Rectal smooth muscle tissue (tissue), 1 donor: Measurements from ENCODE around the gene HOXC10.
A peak's percentile ranks its signal among the peaks of the same experiment; 100 is the strongest.

Source experiments
- H3K27ac ChIP-seq: one replicate; pipeline ENCODE4 v1.7.0; 2013; ENCODE audit warnings: low read depth, low read length, inconsistent platforms
- H3K27me3 ChIP-seq: one replicate; pipeline ENCODE4 v1.7.0; 2013; ENCODE audit warnings: low read length; ENCODE audit not compliant: control insufficient read depth, insufficient read depth
- H3K36me3 ChIP-seq: one replicate; pipeline ENCODE4 v1.7.0; 2013; ENCODE audit warnings: low read length; ENCODE audit not compliant: control insufficient read depth, insufficient read depth
- H3K4me1 ChIP-seq: one replicate; pipeline ENCODE4 v1.7.0; 2013; ENCODE audit warnings: low read length; ENCODE audit not compliant: control insufficient read depth, insufficient read depth
- H3K4me3 ChIP-seq: one replicate; pipeline ENCODE4 v1.7.0; 2013; ENCODE audit warnings: low read length
- H3K9ac ChIP-seq: one replicate; pipeline ENCODE4 v1.7.0; 2013; ENCODE audit warnings: low read length

Gene HOXC10

GRCh38 chr12:53996240-53997203 is 11.6 kb downstream of the HOXC10 start:
- Histone ChIP-seq H3K4me1 (no peaks in the 10 kb centered on the region), H3K27ac (no peak overlapping the region), H3K4me3 (peak overlapping the region; percentile 60), H3K36me3 (no peaks in the 10 kb centered on the region), H3K9ac (no peak overlapping the region), H3K27me3 (peaks cover 84% of the 10 kb centered on the region)

DNA sequence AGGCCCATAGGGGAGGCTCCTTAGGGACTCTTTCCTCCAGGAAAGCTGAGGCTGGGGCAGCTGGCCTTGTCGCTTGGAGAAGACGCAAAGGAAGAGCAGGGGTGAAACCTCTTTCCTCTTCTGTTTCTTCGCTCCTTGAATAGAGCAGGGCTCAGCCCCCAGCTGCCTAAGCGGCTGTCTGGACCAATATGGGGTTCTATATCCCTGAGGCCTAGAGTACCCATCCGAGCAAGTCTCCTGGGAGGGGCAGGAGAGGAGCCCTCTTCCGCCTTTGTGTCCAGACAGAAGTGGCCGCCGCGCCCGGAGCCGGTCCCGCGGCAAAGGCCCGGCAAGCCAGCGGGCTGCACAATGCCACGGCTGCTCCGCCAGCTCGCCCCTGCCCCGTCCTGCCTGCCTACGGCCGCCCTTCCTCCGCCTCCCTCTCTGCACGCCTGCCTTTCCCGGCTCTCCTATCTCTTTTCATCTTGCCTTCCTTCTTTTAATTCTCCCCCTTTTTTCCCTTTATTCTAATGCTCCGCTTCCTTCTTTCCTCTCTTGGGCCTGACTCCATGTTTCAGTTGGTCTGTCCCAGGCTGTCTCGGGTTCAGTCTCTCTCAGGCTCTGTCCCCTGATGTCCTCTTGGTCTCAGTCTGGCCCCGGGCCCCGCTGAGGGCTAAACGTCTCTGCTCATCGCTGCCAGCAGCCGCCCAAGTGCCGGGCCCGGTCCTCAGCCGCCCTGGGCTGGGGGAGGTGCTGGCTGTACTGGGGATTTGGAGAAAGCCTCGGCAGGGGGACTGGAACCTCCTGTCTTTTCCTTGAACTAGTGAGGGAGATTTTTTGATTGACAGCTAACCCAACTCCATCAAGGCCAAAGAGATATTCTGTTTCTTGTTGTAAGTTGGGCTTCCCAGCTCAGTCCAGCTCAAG is 12.5 kb downstream of the HOXC10 start:
- Histone ChIP-seq H3K27me3 (peaks cover 82% of the 10 kb centered on the region), H3K9ac (no peak overlapping the region), H3K4me1 (no peaks in the 10 kb centered on the region), H3K4me3 (no peak overlapping the region), H3K36me3 (no peaks in the 10 kb centered on the region), H3K27ac (no peak overlapping the region)

DNA sequence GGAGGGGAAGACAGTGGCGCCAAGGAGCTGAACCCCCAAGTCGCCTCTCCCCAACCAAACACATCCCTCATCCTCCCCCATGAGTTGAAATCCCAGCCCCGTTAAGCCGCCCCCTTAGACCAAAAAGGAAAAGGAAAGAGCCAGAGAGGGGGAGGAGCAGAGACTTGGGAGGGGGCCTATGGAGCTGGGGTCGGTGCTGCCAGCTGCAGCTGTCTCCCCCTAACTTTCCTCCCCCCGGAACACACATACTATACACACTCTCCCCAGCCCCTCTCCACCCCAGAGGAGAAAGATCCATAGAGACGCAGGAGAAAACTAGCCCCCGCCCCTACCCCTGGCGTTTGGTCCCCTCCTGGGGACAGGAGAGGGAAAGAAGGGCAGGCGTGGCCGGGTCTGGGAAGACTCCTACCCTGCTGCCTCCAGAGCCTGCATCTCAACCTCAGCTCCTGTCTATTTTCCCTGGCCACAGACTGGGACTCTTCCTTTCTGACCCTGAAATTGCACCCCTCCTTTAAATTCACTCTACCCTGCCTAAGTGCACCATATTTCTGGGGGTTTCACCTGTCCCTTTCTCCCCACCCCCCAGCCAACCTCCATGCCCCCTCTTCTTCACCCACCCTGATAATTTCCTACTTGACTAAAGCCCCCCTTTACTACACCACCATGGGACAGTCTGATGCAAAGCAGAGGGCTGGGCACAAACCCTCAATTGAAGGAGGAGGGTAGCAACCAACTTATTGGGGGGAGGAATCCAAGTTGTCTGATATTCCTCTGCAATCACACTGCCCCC is 13.4 kb downstream of the HOXC10 start:
- Histone ChIP-seq H3K9ac (no peak overlapping the region), H3K36me3 (no peaks in the 10 kb centered on the region), H3K4me3 (no peak overlapping the region), H3K27ac (no peak overlapping the region), H3K27me3 (peaks cover 84% of the 10 kb centered on the region), H3K4me1 (no peaks in the 10 kb centered on the region)

- H3K27ac ChIP-seq: no peak overlapping the region
- H3K27me3 ChIP-seq: peaks cover 81% of the 10 kb centered on the region
- H3K4me3 ChIP-seq: no peak overlapping the region
- H3K4me1 ChIP-seq: no peaks in the 10 kb centered on the region
- H3K9ac ChIP-seq: no peak overlapping the region
- no peaks in the 10 kb centered on the region for H3K36me3 ChIP-seq
Observed at GRCh38 chr12:53998900-53999236, 13.9 kb downstream of the HOXC10 start.

DNA sequence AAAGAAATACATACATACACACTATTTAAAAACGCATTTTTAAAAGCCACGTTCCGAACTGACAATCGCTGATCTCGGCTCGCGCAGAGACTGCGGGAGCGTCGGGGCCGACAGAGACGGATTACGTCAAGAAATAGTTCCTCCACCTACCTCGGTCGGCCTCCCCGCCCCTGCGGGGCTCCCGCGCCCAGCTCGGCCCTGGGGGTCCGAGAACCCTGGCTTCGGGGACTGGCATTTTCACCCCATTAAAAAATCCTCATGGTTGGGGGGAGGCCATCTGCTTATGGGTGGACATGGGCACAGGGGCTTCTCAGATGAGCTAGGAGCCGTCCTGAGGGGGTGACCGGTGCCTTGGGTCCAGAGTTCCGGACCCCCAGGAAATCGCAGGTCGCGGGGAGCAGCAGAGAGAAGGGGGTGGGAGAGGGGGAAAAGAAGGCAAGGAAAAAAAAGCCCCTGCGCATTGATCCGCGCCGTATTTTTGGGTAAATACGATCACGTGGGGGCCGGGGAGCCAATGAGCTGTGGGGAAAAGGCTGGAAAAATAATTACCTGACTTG is 14.7 kb downstream of the HOXC10 start:
- Histone ChIP-seq H3K4me3 (peak overlapping the region; percentile 5), H3K36me3 (no peaks in the 10 kb centered on the region), H3K27ac (no peak overlapping the region), H3K9ac (no peak overlapping the region), H3K27me3 (peaks cover 77% of the 10 kb centered on the region), H3K4me1 (no peaks in the 10 kb centered on the region)

DNA sequence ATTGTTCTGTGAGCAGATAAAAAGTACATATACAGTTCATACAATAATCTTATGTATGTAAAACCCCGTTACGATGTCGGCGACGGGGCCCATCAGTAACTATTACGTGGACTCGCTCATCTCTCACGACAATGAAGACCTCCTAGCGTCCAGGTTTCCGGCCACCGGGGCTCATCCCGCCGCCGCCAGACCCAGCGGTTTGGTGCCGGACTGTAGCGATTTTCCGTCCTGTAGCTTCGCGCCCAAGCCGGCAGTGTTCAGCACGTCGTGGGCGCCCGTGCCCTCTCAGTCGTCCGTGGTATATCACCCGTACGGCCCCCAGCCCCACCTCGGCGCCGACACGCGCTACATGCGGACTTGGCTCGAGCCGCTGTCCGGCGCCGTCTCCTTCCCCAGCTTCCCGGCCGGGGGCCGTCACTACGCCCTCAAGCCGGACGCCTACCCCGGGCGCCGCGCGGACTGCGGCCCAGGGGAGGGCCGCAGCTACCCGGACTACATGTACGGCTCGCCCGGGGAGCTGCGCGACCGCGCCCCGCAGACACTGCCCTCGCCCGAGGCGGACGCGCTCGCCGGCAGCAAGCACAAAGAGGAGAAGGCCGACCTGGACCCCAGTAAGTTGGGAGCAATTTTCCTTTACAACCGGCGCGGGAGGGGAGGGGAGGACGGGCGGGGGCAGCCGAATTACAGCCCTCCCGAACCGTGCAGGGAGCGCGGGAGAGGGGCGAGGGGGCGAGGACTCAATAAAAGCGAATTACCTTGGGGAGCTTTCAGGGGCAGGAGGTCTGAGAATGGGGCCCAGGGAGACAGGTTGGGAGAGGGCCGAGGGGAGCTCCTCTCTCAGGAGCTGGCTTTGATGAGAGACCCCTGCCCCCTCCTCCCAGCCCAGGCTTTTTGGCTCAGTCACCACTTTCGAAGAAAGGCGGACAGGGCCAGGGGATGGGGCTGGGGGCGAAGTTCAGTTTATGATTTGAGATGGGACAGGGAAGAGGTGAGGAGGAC is 15.5 kb downstream of the HOXC10 start, which contains the start of gene HOXC9:
Gene HOXC9 (plus strand): TSS at position 46 of the 999 bp plus-strand sequence. CDS start 28 bp downstream, at position 74.
- Histone ChIP-seq H3K36me3 (no peaks in the 10 kb centered on the region), H3K27ac (no peak within 1 kb of the TSS), H3K4me1 (no peaks in the 10 kb centered on the region), H3K9ac (no peak within 1 kb of the TSS), H3K4me3 (peak within 1 kb of the TSS; percentile 5), H3K27me3 (peaks cover 78% of the 10 kb centered on the region)

DNA sequence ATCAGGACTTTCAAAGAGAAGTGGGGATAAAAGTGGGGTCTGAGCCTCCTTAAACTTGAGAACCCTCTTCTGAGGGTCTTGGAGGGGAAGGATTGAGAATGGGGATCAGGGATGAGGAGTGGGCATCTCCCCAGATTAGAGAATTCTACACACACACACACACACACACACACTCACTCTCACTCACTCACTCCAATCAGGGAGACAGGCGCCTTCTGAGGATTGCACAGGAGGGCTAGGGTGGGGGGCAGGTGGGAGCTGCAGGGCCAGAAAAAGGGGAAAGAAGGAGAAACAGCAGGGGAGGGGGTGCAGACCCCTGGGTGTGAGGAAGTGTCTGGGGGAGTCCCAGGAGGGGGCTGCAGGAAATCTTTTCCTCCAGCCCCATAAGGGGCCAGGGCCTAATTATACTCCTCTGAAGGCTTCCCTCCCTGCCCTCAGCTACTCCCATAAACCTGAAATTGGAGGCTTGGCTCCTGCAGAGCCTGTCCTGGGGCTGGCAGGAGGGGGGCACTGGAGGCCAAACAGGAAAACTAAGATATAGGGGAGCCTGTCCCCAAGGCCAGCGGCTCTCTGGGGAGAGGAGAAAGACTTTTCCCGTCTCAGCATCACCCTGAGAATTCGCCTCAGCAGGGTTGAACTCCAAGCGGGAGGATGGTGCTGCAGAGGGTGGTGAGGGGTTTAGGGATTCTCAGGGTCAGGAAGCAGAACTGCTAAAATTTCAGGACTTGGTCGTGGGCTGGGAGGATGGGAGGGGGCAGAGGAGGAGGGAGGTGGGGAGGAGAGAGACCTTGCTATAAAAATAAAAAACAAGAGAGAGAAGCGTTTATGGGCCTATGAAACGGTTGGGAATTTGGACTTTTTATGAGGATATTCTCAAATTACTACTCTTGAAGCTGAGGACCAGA is 16.6 kb downstream of the HOXC10 start:
- H3K27me3 ChIP-seq: peaks cover 77% of the 10 kb centered on the region
- H3K4me3 ChIP-seq: no peak overlapping the region
- H3K36me3 ChIP-seq: no peaks in the 10 kb centered on the region
- no peak overlapping the region for H3K27ac ChIP-seq
- no peaks in the 10 kb centered on the region for H3K4me1 ChIP-seq
- no peak overlapping the region for H3K9ac ChIP-seq

DNA sequence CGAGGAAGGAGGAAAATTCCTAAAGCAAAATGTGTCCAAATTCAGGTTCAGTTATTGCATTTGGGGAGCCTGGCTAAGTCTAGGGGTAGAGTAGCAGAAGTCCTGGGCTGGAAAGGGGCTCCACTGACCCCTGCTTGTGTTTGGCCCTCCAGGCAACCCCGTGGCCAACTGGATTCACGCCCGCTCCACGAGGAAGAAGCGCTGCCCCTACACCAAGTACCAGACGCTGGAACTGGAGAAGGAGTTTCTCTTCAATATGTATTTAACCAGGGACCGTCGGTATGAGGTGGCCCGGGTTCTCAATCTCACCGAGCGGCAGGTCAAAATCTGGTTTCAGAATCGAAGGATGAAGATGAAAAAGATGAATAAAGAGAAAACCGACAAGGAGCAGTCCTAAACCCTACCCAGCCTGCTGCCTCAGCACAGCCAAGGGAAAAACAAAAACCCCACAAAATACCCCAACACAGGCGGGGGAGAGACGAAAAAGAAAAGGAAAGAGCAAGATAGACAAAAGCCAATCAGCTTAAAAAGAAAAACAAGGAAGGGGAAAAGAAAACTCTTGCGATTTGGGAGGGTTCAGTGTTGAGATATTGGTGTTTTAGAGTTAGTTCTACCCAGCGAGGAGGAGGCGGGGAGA is 17.4 kb downstream of the HOXC10 start:
- H3K4me3 ChIP-seq: no peak overlapping the region
- H3K9ac ChIP-seq: no peak overlapping the region
- peaks cover 75% of the 10 kb centered on the region for H3K27me3 ChIP-seq
- no peaks in the 10 kb centered on the region for H3K4me1 ChIP-seq
- H3K36me3 ChIP-seq: no peaks in the 10 kb centered on the region
- no peak overlapping the region for H3K27ac ChIP-seq

DNA sequence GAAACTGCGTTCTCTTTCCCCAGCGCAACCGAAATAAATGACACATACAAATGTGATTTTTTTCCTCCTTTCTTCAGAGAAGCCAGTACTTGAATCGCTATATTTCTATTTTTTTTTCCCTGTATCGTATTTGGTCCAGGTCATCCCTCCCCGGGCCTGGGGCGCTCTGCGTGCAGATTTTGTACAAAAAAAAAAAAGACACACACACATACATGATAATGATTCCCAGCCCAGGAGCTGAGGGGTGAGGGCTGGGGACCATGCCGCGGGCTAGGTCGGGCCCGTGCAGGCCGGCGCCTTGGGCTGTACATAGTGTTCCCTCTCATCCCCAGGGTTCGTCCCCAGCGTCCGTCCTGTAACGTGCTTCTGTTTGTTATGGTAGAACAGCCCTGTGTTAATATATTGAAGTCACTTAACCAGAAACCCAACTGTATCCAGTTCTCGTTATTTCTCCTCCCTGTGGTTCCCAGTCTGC is 18.0 kb downstream of the HOXC10 start:
- H3K4me1 ChIP-seq: no peaks in the 10 kb centered on the region
- no peaks in the 10 kb centered on the region for H3K36me3 ChIP-seq
- H3K27me3 ChIP-seq: peaks cover 73% of the 10 kb centered on the region
- H3K9ac ChIP-seq: no peak overlapping the region
- H3K27ac ChIP-seq: no peak overlapping the region
- no peak overlapping the region for H3K4me3 ChIP-seq

- no peak overlapping the region for H3K9ac ChIP-seq
- no peaks in the 10 kb centered on the region for H3K4me1 ChIP-seq
- H3K27me3 ChIP-seq: peaks cover 73% of the 10 kb centered on the region
- no peaks in the 10 kb centered on the region for H3K36me3 ChIP-seq
- H3K4me3 ChIP-seq: no peak overlapping the region
- H3K27ac ChIP-seq: no peak overlapping the region
Observed at GRCh38 chr12:54003625-54004024, 18.7 kb downstream of the HOXC10 start.
